Measurements from ENCODE around the gene CAPN13.

The CAPN13 gene

GRCh38 chr2:30786923-30787685, 20.1 kb downstream of the CAPN13 start:
- no peak for DNase-seq (ENCODE audit: low read depth)

- no peak for DNase-seq (ENCODE audit: low read depth)
Measured at GRCh38 chr2:30784682-30785081, 22.6 kb downstream of the CAPN13 start.

- no peak for DNase-seq (ENCODE audit: low read depth)
Measured at GRCh38 chr2:30781961-30782533, 25.2 kb downstream of the CAPN13 start.

GRCh38 chr2:30781451-30781850, 25.8 kb downstream of the CAPN13 start:
- no peak for DNase-seq (ENCODE audit: low read depth)

GRCh38 chr2:30780776-30781330, 26.4 kb downstream of the CAPN13 start:
- DNase-seq (ENCODE audit: low read depth): no peak

GRCh38 chr2:30778611-30779010, 28.6 kb downstream of the CAPN13 start:
- DNase-seq (ENCODE audit: low read depth): no peak

- DNase-seq (ENCODE audit: low read depth): no peak
Measured at GRCh38 chr2:30777661-30778505, 29.4 kb downstream of the CAPN13 start.

GRCh38 chr2:30776831-30777635, 30.2 kb downstream of the CAPN13 start:
- DNase-seq (ENCODE audit: low read depth): no peak

GRCh38 chr2:30775833-30776232, 31.4 kb downstream of the CAPN13 start:
- DNase-seq (ENCODE audit: low read depth): no peak

GRCh38 chr2:30772021-30772705, 35.1 kb downstream of the CAPN13 start:
- no peak for DNase-seq (ENCODE audit: low read depth)

- DNase-seq (ENCODE audit: low read depth): no peak
Measured at GRCh38 chr2:30770816-30771576, 36.2 kb downstream of the CAPN13 start.

- no peak for DNase-seq (ENCODE audit: low read depth)
Measured at GRCh38 chr2:30769891-30770462, 37.3 kb downstream of the CAPN13 start.

- no peak for DNase-seq (ENCODE audit: low read depth)
Measured at GRCh38 chr2:30769481-30769780, 37.8 kb downstream of the CAPN13 start.

- DNase-seq (ENCODE audit: low read depth): no peak
Measured at GRCh38 chr2:30768708-30769480, 38.4 kb downstream of the CAPN13 start.

GRCh38 chr2:30768036-30768686, 39.1 kb downstream of the CAPN13 start:
- DNase-seq (ENCODE audit: low read depth): no peak

- DNase-seq (ENCODE audit: low read depth): no peak
Measured at GRCh38 chr2:30766666-30767065, 40.6 kb downstream of the CAPN13 start.

GRCh38 chr2:30765876-30766470, 41.3 kb downstream of the CAPN13 start:
- no peak for DNase-seq (ENCODE audit: low read depth)

GRCh38 chr2:30765191-30765590, 42.1 kb downstream of the CAPN13 start:
- DNase-seq (ENCODE audit: low read depth): no peak
